GM21528 (cell line): ENCODE results near the gene SHLD2.
A peak's percentile ranks its signal among the peaks of the same experiment; 100 is the strongest.
"Not testable (repeated sequence)": the region's sequence is repeated elsewhere in the genome, so short reads cannot be mapped to it uniquely, and the experiment has no call there.

ENCODE experiments used
- ATAC-seq: cut with Tn5 transposase; IDR thresholded peaks from one replicate; pipeline ENCODE4 v1.9.1; 2021; ENCODE audit warnings: mild to moderate bottlenecking, moderate library complexity; ENCODE audit not compliant: unreplicated experiment, low FRiP score

SHLD2 gene, protein sequence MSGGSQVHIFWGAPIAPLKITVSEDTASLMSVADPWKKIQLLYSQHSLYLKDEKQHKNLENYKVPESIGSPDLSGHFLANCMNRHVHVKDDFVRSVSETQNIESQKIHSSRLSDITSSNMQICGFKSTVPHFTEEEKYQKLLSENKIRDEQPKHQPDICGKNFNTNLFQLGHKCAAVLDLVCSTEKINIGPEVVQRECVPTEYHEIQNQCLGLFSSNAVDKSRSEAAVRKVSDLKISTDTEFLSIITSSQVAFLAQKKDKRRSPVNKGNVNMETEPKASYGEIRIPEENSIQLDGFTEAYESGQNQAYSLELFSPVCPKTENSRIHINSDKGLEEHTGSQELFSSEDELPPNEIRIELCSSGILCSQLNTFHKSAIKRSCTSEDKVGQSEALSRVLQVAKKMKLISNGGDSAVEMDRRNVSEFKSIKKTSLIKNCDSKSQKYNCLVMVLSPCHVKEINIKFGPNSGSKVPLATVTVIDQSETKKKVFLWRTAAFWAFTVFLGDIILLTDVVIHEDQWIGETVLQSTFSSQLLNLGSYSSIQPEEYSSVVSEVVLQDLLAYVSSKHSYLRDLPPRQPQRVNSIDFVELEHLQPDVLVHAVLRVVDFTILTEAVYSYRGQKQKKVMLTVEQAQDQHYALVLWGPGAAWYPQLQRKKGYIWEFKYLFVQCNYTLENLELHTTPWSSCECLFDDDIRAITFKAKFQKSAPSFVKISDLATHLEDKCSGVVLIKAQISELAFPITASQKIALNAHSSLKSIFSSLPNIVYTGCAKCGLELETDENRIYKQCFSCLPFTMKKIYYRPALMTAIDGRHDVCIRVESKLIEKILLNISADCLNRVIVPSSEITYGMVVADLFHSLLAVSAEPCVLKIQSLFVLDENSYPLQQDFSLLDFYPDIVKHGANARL

DNA sequence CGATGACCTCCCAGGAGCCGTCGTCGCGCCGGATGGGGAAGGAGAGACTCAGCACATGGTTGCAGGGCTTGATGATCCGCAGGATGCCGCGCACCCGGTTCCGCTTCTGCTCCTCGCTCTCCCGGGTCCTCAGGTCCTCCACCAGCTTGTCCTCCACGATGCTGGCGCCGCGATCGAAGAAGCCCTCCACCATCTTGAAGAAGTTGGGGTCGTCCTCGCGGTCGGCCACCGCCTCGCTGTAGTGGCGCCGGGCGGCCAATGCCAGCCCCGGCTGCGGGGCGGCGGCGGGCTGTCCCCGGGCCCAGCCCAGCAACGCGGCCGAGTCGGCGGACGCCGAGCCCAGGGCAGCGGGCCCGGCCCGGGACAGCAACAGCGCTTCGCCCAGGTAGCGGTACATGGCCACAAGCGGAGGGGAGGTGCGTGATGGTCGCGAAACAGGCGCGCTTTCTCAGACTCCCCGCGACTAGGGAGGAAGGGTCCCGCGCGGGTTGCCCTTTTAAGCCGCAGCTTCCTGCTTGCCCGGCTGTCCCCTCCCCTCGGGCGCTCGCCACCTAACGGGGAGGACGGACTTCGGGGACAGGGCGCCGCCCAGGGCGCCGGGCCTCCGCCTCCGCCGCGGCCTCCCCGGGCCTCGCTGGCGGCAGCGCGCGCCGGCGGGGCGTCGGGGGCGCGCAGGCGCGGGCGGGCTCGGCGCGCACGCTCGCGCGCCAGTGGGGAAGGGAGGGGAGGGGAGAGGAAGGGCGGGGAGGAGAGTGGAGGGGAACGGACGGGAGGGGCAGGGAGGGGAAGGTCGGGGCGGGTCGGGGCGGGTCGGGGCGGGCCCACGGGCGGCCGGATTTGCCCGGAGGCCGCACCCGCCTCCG, at the start of gene SHLD2, which contains the start of gene GLUD1:
Gene SHLD2, plus strand, starts transcription at position 834 of the 863 bp plus-strand sequence. CDS start 56,149 bp downstream, outside the sequence.
Gene GLUD1, minus strand, starts transcription at position 471 of the 863 bp plus-strand sequence. Its CDS starts 74 bp downstream, at position 397.
- ATAC-seq = peak; percentile 65

DNA sequence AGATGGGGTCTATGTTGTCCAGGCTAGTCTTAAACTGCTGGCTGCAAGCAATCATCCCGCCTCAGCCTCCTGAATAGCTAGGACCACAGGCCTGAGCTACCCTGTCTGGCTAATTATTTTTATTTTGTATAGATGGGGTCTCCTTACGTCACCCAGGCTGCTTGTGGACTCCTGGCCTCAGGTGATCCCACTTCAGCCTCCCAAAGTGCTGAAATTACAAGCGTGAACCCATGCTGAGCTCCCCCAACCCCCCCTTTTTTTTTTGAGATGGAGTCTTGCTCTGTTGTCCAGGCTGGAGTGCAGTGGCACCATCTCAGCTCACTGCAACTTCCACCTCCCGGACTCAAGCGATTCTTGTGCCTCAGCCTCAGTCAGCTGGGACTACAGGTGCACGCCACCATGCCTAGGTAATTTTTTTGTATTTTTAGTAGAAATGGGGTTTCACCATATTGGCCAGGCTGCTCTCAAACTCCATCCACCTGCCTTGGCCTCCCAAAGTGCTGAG, 49.5 kb upstream of the SHLD2 start:
- no peak for ATAC-seq

DNA sequence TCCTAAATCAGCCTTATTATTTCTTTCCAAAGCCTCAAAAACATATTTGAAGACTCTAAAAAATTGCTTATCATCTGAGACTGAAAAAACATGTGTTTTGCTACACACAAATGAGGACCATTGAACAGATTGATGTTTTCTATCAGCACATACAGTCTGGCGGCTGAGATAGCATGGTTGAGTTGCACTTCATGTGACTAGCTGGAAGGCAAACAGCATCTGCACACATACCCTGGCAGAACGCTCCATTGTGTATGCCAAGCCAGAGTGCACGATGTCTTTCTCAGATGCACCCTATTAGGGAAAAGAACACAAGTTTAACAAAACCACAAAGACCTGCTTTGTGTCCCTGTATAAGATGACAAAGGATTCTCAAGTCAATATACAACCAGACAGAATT, 41.9 kb upstream of the SHLD2 start:
- no peak for ATAC-seq

DNA sequence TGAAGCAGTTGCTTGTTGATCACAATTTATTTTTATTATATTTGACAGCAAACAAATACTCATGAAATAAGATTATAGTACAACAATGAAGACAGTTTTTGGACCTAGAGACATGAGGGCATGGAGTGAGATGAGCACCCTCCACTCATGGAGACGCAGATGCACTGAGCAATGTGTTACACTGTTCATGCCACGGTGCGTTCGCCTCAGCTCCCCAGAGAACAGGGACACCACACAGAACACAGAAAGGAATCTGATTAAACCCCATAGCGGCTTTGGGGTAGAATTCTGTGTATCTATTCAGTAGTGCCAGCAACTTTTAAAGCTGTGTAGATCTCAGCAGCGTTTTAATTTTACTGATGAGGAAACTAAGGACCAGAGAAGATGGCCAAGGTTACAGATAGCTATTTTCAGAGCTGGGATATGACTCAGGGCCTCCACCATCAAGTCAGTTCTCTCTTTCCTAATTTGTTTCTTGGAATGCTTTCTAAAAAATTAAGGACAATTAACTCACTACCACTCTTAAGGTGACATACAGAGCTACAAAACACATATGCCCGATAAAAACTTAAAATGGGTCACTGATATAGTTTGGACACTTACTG, 41.3 kb upstream of the SHLD2 start:
- no peak for ATAC-seq

DNA sequence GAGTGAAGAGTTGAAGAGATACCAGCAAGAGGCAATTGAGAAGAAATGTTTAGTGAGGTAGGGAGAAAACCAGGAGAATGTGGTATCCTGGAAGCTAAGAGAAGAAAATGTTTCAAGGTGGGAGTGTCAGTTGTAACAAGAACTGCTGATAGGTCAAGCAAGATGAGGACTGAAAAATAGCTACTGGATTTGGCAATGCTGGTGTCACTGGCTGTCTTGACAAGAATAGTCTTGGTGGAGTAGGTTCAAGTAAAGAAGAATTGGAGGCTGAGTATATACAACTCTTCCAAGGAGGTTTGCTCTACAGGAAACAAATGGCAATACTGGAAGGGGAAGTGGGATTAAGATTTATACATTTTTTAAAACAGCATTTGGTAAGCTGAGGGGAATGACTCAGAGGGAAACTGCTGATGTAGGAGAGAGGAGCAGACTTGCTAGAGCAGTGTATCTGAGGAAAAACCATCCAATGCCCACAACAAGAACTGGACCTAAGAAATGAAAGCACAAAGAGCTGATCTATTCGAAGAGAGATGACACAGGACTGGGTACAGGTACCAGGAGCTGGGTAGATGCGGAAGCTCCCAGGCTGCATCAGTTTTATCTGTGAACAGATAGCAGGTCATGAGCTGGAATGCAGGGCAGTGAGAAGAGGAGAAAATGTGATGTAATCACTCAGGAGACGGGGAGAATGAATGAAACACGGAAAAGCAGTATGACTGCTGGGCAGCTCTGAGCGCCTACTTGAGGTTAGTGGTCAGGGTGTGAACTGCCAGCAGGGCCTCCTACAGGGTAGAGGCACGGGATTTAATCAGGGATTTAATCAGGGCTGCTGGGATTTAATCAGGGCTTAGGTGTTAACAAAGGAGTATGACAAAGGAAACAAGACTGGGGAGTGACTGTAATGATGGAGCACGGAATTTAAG, 40.4 kb upstream of the SHLD2 start:
- ATAC-seq = no peak

DNA sequence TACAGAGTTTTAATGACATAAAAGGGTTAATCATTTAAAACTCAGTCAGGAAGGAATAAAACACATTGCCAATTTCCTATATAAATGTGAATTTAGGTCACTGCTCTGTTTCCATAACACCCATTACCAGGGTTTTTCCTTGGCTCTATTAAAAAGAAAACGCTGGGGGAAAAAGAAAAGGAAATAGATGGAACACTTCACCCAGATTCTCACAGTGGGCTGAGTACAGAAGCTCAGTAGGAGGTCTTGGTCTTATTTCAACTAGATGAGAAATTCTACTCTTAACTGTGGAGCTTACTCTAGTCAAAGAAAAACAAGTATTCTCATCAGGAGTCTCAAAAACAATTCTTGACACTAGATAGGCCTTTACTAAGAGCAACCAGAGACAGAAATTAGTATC, 36.8 kb upstream of the SHLD2 start:
- ATAC-seq = no peak

DNA sequence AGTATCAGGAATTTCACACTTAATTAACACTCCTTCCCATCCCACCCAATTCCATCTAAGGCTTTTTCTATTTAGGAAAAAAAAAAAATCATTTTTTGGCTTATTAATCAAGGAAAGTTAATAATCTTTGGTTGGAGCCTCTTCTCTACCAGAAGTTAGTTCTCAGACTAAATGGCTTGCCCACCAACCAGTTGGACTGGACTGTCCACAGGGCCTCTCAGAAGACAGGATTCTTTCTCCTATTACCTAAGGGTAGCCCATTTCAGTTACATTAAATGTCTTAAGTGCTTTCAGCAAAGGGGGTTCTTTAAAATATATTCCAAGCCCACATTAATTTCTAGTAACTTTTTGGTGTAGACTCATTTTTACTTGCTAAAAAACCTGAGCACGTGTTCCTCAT, 35.6 kb upstream of the SHLD2 start:
- ATAC-seq = no peak

DNA sequence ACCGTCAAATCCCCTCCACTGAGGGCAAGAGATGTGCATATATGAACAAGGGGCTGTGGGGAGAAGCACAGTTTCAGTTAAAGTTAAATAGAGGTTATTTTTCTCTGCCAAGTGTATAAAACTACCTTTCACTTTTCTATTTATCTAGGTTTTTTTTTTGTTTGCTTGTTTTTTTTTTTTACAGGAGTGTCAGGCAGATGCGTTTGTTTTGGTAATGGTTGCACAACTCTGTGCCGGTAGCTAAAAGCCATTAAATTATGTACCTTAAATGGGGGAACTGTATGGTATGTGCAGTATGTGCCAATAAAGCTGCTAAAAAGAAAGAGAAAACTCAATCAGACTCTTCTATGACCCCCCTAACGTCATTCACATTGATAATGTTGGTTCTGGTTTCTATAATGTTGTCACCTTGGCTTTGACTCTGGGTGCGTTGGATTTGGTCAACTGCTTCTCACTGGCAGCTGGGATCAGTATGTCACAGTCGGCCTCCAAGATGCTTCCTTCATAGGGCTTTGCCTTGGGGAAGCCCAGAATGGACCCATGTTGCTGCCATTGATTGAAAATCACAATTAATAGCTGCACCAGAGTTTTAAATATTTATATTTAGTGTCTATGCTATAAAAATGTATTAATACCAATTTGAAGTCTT, 34.6 kb upstream of the SHLD2 start:
- no peak for ATAC-seq

DNA sequence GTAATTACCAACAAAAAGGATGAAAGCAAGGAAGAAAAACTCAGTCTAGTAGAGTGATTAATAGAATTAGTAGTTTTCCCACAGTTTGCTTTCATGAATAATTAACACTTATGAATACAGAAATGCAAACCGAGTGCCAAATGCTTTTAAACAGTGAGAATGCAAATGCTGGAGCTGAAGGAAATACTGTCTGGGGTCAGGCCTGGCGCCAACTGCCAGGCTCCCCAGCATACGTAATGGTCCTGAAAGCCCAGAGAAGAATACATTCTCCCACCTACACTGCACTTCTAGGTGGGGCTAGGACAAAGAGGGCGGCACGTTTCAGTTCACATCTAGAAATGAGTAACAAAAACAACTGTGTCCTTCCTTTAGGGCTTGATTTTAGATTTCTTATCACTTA, 30.4 kb upstream of the SHLD2 start:
- ATAC-seq = no peak

DNA sequence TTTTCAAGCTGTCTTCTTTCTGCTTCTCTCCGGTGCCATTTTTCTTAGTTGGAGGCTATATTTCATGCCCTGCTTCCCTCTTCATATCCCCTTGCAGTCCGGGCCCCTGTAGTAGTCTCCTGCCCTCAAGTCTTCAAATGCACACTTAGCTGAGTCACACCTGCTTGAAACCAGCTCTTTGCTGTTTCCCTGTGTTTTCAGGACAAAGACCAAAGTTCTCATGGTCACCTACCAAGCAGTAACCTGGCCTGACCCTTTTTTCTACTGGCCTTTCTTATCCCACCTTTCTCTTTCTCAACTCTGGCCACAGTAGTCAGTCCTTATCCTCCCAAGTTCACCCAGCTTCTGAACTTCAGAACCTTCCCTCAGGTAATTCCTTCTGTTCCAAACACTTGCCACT, 28.8 kb upstream of the SHLD2 start:
- ATAC-seq = no peak

DNA sequence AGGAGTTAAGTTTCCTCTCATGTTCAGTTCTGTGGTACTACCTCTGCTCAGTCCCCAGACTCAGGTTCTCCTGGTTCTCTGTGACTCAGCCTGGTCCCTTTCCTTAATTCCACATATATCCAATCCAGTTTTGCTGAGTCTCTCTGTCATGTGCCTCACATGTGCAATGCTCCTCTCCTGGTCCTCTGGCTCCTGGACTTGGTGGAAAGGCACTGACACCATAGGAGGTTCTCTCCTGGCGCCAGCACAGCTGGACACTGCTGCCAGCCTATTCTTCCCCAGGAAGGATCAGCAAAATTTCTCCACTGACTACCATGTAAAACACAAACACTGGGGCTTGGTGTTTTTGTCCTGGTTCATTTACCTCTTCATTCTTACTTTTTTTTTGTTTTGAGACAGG, 28.1 kb upstream of the SHLD2 start:
- ATAC-seq = no peak

DNA sequence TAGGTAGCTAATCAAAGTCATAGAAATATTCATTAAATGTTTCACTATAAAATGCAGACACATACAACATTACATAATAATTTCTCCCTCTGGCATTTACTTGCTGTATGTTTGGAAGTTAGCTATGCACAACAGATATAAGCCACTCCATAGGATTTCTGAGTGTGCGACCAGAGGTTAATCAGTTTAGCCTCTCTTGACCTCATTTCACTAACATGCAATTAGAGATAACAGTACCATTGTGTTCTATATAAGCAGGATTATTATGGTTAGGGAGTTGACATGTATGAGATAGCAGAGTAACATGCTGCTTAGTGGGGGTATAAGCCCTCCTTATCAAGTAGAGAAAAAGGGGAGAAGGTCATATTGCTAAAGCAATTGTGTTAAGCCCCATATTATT, 26.7 kb upstream of the SHLD2 start:
- no peak for ATAC-seq

DNA sequence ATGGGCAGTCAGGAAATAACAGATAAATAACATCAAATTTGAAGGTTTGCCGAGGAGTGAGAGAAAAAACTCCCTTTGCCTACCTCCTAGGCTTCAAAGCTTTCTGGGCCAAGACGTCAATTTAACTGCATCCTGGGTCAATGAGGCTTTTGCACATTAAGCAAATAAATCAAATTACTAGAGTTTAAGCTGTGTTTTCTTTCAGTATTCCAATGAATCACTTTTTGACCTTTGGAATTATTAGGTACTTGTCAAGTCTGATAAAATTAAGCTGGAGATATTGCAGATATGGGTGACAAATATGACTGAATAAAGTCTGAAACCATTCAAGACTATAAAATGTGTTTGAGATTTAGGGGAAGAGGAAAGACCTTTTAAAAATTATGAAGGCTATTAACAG, 22.6 kb upstream of the SHLD2 start:
- ATAC-seq = no peak

DNA sequence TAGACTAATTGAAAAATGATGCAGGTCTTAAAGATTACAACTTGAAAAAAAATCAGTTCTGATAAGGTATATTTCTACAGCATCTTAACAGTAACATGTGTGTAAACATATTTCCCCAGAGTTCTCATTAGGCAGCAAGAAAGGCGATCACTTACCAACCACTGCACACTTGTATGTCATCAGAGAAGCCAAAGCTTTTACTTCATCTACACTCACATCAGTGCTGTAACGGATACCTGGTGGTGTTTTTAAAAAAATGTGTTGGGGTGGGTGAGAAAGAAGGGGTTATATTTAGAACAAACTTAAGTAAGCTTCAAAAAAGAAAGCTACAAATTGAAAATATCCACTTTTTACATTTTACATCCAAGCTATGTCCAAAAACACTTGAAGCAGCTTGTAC, 18.6 kb upstream of the SHLD2 start:
- ATAC-seq = not testable (repeated sequence)

DNA sequence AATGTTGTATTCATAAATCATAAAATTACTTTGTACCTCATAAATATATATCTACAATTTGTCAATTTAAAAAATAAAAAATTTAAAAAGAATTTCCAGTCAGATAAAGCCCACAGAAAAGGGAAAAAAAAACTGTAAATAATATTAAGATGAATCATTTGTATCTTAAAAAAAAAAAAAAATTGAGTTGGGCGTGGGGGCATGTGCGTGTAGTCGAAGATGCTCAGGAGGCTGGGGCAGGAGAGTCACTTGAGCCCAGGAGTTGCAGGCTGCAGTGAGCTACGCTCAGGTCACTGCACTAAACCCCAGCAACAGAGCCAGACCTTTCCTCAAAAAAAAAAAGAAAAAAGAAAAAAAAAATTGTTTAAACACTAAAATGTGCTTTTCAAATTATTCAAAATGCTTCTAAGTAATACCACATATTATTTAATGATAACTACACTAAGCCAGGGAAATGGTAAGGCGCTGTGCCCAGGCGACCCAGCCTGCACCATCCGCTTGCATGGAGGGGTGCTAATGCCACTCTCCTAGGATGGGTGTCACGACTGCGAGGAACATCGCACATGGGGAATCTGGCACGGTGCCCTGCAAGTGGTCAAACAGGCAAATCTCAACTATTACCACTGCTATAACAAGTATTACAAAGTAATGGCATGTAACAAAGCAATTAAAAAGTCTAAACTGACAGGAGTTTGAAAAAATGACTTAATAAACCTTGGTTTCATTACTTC, 15.7 kb upstream of the SHLD2 start:
- ATAC-seq = no peak

DNA sequence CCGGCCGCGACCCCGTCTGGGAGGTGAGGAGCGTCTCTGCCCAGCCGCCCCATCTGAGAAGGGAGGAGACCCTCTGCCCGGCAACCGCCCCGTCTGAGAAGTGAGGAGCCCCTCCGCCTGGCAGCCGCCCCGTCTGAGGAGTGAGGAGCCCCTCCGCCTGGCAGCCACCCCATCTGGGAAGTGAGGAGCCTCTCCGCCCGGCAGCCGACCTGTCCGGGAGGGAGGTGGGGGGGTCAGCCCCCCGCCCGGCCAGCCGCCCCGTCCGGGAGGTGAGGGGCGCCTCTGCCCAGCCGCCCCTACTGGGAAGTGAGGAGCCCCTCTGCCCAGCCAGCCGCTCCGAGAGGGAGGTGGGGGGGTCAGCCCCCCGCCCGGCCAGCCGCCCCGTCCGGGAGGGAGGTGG, 14.4 kb upstream of the SHLD2 start:
- ATAC-seq = not testable (repeated sequence)

DNA sequence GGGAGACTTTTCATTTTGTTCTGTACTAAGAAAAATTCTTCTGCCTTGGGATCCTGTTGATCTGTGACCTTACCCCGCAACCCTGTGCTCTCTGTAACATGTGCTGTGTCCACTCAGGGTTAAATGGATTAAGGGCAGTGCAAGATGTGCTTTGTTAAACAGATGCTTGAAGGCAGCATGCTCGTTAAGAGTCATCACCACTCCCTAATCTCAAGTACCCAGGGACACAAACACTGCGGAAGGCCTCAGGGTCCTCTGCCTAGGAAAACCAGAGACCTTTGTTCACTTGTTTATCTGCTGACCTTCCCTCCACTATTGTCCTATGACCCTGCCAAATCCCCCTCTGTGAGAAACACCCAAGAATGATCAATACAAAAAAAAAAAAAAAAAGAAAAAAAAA, 13.4 kb upstream of the SHLD2 start:
- not testable (repeated sequence) for ATAC-seq

DNA sequence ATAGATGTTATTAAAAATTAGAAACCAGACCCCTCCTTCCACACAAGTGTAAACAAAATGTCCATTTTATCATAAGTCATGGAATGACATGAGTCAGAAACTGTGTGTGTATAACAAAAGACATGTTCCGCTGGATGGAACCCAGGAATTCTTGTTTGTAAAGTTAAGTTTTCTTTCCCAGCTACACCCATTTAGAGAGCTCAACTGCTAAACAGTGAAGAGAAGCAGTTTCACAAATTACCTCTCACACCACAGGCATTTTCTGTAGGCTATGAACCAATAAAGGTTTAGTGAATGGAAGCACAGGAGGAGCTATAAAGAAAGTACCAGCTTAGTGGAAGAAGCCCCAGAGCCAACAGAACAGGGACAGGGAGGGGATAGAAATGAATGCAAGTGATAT, 12.8 kb upstream of the SHLD2 start:
- not testable (repeated sequence) for ATAC-seq
